Limb (tissue), 2 donors: Measurements from ENCODE around the gene SEC14L2.
"Not testable (repeated sequence)": the region's sequence is repeated elsewhere in the genome, so short reads cannot be mapped to it uniquely, and the experiment has no call there.

Source experiments
- DNase-seq, 2 donors: peaks; one replicate each; pipeline ENCODE4 v3.0.0-alpha.2; 2016; ENCODE audit errors: extremely low spot score in 2 of 2

SEC14L2 gene

DNA sequence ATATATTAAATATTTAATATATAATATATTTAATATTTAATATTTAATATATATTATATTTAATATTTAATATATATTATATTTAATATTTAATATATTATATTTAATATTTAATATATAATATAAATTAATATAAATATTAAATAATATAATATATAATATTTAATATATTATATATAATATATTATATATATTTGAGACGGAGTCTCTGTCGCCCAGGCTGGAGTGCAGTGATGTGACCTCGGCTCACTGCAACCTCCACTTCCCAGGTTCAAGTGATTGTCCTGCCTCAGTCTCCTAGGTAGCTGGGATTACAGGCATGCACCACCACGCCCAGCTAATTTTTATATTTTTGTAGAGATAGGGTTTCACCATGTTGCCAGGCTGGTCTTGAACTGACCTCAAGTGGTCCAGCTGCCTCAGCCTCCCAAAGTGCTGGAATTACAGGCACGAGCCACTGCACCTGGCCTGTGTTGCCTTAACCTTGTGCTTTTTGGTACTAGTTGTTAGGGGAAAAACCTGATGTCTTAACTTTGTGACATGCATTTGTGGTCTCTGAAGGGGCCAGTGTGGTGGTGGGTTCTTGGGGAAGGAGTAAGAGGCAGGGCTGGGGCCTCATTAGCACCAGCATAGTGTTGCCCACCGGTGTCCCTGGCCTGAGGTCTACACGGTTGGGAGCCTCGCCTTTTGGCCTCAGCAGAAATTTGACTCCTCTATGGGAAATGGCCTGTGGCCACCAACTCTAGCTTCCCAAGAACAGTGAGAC lies 58.4 kb downstream of the SEC14L2 start:
- DNase-seq, result no peak

DNA sequence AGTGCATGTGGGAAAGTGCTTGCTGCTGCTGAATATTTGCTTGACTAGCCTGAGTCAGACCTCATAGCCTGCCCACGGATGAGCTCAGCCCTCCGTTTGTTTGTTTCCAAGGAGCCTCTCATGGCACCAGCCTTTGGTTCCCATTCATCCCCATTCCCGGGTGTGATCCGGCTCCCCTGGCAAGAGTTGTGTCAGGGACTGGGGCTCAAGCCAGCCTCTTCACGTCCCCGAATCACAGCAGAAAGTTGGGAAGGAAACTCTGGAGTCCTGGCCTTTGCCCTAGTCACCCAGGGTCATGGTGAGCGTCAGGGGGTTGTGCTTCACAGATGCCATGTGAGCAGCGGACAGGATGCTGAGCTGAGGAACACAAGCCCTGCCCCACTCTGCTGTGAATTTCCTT lies 61.2 kb downstream of the SEC14L2 start:
- DNase-seq, result no peak

DNA sequence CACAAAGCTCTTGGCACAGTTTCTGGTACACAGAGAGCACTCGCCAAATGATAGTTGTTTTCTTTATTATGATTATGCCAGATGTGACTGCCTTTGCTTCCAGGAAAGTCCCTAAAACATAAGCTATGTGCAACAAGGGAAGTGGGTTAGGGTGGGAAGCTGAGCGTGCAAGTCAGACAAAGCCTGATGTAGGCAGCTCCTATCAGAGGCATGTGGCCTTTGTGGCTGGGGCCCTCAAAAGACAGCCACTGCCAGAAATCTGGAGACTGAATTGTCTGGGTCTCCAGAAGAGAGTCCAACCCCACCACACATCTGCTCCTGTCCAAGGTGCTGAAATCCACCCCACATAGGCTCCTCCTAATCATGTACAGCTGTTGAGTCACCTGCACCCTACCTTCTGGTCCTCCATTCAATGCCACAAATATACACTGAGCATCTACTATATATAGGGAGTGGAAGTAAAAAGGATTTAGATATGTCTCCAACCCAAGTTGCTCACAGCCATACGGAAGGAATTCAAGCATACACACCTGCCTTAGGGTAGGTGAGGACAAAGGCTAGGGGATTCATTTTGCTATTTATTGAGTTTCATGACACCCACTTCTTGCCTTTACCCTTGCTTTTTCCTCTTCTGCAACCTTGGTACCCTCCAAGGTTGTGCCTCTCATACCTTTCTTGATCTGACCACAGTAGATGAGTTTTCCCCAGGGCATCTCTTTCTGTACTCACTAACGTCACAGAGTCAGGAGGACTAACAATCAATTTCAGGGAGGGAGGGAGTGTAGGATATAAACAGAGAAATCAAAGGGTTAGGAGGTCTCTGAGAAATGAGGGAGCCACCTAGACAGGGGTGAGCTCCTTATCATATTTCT lies 62.6 kb downstream of the SEC14L2 start:
- peak in 1 of 2 donors; percentile 51 for DNase-seq

DNA sequence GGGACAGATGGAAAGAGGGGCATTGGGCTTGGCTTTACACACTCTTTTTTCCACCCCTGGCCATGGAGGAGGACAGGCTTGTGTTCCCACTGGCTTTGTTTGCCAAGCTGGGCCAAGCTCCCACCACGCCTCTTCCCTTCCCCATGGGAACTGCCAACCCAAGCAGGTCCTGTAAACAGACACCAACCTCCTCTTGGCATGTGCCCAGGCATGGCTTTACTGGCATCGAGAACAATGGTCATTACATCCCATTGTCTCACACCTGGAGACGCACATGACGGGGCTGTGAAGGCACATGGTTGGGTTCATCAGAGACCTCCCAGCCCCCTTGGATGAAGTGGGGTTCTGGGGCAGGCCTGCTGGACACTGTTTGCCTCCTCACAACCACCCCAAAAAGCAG lies 63.3 kb downstream of the SEC14L2 start:
- no peak for DNase-seq

DNA sequence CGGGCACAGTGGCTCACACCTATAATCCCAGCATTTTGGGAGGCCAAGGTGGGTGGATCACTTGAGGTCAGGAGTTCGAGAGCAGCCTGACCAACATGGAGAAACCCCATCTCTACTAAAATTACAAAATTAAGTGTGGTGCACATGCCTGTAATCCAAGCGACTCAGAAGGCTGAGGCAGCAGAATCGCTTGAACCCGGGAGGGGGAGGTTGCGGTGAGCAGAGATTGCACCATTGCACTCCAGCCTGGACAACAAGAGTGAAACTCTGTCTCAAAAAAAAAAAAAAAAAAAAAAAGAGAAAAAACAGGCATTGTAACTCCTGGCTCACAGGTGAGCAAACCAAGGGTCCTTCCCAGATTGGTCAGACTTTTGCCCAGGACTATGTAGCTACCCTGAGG lies 63.7 kb downstream of the SEC14L2 start:
- DNase-seq, result not testable (repeated sequence)

GRCh38 chr22:30469165-30469564 lies 72.3 kb downstream of the SEC14L2 start:
- no peak for DNase-seq

DNA sequence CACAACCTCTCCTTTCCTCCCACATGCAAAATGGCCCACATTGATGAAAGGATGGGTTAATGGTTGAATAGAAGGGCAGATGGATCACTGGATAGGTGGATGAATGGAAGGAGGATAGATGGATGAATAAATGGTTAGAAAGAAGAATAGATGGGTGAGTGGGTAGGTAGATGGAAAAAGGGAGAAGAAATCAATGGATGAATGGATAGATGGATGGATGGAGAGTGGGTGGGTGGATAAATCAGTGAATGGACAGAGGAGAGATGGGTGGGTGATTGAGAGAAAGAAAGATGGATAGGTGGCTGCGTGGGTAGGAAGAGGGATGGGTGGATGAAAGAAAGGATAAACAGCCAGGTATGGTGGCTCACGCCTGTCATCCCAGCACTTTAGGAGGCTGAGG lies 73.8 kb downstream of the SEC14L2 start:
- no peak for DNase-seq

DNA sequence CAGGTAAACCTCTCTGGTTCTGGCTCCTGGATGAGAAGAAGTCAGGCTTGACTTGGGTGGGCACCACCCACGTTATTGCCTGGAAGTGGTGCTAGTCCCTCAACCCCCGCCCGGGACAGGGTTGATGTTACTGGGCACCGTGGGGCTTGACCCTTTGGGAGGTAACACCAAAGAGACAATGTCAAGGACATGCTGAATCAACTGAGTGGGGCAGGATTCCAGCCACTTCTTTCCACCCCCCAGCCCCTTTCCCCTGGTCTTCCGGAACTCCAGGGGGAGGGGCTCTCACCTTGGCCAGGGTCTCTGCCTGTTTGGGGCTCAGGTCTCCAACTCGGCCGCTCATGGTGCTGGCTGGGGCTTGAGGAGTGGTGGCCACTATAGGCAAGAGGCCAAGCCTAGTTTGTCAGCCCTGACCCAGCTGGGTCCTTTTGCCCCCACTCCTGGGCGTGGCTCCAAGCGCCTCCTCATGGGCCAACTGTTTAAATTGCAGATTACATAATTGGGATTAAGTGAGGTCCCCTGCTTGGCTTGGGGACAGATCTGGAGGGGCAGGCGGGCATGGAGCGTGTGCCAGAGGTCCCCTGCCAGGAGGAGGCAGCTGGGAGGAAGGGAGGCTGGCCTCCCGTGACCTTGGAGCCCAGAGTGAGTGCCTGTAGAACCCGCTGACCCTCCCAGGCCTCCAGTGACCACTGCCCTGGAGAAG lies 74.9 kb downstream of the SEC14L2 start, which contains the start of gene SEC14L3:
Gene SEC14L3, minus strand, starts transcription at position 402 of the 703 bp plus-strand sequence. Its CDS starts 59 bp downstream, at position 343.
- no peak for DNase-seq

- no peak for DNase-seq
Observed at GRCh38 chr22:30472994-30473720, 76.3 kb downstream of the SEC14L2 start.

GRCh38 chr22:30474121-30474520 lies 77.3 kb downstream of the SEC14L2 start:
- no peak for DNase-seq
